ENCODE data around the gene GFM1. TPM values are rescaled to one million over a fixed set of nuclear protein-coding genes. Genes with fewer than 3 reads are reported as not detected.

The GFM1 gene
- total RNA-seq = 32.5 TPM

GRCh38 chr3:158644345-158644908 is at the start of gene GFM1:
GFM1 (plus strand) TSS chr3:158644527; CDS start chr3:158644635, 108 bp downstream.
- peak; percentile 99 for ATAC-seq

GRCh38 chr3:158600787-158601186 is 43.5 kb upstream of the GFM1 start:
- no peak for ATAC-seq

- ATAC-seq = no peak
Observed at GRCh38 chr3:158602227-158602626, 42.1 kb upstream of the GFM1 start.

GRCh38 chr3:158617982-158618875 is 26.1 kb upstream of the GFM1 start:
- ATAC-seq = no peak

DNA sequence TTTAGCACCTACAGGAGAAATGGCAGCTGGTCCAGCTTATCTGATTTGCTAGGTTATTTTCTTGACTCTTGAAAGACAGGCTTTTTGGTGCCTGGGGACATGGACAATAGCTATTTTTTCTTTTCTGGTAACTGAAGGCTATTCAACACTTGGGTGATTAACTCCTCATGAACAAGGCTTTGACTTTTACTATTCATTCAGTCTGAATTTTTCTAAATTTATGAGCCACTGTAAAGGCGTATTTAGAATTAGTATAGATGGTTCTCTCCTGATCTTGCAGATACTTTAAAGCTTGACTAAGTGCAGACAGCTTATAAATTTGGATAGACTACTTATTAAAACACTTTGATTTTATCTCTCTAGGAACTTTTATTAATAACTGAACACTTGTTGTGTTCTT is 18.4 kb upstream of the GFM1 start:
- ATAC-seq = no peak

GRCh38 chr3:158631981-158632380 is 12.3 kb upstream of the GFM1 start:
- no peak for ATAC-seq

DNA sequence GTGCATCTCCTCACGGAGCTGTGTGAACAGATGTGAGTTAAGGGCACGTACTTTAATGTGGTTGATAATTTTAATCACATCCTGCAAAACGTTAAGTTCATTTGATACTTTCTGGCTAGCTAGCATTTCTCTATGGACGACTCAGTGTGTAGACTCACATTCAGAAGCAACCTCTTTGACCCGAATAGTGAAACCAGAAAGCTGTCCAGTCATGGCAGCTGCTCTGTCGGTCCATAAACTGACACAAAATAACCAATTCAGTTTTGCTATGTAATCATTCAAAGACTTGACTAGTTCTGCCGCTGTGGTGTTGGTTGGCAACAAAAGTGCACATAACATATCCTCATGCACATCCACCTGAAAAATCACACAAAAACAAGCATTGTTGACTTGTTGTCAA is 3.7 kb upstream of the GFM1 start:
- ATAC-seq = no peak

- ATAC-seq = no peak
Observed at GRCh38 chr3:158642005-158642404, 2.3 kb upstream of the GFM1 start.

DNA sequence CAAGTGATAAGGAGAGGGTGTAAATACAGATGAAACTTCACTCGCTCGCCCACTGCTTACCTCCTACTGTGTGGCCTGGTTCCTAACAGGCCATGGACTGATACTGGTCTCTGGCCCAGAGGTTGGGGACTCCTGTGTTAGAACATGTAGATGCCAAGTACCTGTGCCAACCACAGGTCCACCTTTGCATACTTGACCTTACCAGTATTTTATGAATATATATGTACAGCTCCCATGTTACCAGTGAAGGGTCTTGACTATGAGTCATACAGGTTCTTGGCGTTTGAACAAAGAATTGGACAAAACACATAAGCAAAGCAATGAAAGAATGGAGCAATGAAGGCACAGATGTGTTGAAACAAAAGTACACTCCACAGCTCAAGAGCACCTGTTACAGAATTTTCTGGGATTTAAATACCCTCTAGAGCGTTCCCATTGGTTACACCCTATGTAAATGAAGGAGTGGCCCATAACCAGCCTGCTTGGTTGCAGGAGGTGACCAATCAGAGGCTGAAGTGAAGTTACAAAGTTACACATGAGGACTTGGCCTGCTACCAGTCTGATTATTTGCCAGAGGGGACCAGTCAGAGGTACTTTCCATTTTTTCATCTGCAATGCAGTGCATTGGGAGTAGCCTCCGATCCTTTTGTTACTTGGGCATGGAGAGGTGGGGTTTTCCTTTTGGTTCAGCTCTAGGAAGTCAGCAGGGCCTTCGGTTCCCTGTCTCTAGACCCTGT is 1.7 kb upstream of the GFM1 start:
- no peak for ATAC-seq

GRCh38 chr3:158649791-158650190 is 5.5 kb downstream of the GFM1 start:
- no peak for ATAC-seq

DNA sequence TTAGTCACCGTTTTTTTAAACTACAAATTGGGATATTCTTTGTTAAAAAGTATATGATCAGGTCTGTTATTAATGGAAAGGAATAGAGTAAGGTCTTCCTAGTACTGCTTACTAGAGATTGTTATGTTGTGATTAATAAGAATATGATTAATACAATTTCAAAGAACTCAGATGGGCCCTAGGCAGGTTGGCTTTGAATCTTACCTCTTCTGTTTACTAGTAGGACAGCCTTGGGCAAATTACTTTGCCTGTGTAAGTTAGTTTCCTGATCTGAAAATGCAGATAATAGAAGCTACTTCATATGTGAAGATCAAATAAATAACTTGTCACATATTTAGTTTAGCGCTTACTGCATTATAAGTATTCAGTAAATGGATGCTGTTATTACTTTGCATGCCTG is 6.9 kb downstream of the GFM1 start:
- ATAC-seq = no peak

- no peak for ATAC-seq
Observed at GRCh38 chr3:158652463-158652862, 8.1 kb downstream of the GFM1 start.

GRCh38 chr3:158658889-158659288 is 14.6 kb downstream of the GFM1 start:
- no peak for ATAC-seq

- ATAC-seq = peak; percentile 88
Observed at GRCh38 chr3:158659454-158660237, 15.3 kb downstream of the GFM1 start.

GRCh38 chr3:158660711-158661110 is 16.4 kb downstream of the GFM1 start:
- ATAC-seq = no peak

- ATAC-seq = no peak
Observed at GRCh38 chr3:158663246-158663645, 18.9 kb downstream of the GFM1 start.

DNA sequence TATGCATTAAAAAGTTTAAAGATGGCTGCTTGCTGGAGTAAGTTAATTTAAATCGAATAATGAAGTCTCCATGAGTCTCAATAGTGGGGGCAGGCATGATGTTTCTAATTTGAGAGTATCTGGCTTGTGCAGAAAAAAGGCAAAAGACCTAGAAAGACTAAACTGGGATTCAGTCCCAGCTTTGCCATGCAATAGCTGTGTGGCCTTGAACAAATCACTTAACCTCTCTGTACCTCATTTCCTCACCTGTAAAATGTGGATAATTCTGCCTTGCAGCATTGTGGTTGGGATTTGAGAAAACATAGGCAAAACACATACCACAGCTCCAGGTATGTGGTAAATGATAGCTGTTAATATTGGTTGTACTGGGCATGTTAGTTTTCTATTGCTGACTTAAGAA is 19.5 kb downstream of the GFM1 start:
- no peak for ATAC-seq

- no peak for ATAC-seq
Observed at GRCh38 chr3:158666416-158666815, 22.1 kb downstream of the GFM1 start.

DNA sequence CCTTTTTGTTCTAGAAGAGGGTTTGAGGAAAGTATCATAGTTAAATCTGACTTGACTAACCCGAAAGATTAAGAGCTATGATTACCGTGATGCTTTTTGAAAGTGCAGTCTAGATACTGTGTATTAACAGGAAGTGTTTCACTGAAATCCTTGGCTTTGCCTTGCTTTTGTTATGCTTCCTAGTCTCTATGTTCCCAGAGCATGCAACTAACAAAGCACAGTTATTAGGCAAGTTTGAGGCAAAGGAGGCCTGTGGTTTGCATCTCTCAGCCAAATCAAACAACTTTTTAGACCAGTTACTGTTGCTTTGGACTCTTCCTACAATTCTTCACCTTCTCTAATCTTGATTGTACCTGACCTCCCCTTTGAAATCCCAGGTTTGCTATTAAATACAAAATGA is 24.2 kb downstream of the GFM1 start:
- no peak for ATAC-seq

DNA sequence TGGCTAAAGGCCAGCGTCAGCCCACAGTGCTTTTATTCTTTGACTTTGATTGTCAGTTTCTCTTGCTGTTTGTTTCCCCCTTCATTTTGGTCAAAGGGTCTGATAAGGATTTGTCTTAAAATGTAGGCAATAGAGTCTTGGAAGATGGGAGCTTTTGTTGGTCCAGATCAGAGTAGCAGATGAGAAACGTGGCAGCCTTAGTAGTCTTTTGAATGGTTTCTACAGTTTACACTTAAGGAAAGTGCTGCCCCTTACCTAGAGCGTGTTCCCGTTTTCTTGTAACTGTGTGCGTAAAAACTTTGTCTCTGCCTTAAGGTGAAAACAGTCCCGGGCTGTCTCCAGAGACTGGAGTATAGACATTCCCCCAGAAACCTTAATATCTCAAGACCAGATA is 27.5 kb downstream of the GFM1 start:
- ATAC-seq = no peak

- ATAC-seq = peak; percentile 100
Observed at GRCh38 chr3:158672215-158673176, 28.2 kb downstream of the GFM1 start, which contains the start of gene LXN. LXN (minus strand) TSS chr3:158672648; CDS start chr3:158672478, 170 bp downstream.
